ENCODE results near the gene DNTTIP2.

DNA sequence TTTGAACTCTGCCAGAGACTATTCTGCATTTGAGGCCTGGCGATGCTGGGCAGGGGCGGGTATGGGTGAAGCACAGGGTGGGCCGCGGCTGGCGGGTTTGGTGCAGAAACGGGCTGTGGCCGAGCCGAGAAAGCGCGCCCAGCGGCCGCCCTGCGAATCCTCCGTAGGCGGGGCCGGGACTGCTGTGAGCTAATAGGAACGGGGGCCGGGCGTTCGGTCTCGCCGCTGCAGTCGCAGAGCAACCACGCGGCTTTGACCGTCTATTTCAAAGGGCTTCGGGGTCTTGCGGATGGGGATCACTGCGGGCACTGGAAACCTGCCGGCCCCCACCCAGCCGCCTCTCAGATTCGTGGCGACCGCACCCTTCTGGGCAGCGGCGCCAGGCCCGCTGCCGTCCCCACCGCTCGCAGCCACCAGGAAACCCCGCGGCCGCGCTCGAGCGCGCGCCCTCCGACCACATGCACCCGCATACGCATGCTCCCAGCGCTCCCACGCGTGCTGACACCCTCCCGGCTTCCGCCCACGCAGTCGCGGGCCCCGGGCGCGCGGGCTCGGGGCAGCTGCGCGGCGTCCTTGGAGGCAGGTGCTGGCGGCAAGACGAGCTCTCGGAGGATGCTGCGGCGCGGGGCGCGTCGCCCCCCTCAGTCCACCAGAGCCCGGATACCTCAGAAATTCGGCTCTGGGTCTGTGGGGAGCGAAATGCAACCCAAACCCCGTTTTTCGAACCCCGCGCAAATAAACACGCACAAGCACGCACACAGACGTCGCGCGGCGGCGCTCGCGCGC, 32.6 kb downstream of the DNTTIP2 start:
- TF ChIP-seq, protein P1, sequence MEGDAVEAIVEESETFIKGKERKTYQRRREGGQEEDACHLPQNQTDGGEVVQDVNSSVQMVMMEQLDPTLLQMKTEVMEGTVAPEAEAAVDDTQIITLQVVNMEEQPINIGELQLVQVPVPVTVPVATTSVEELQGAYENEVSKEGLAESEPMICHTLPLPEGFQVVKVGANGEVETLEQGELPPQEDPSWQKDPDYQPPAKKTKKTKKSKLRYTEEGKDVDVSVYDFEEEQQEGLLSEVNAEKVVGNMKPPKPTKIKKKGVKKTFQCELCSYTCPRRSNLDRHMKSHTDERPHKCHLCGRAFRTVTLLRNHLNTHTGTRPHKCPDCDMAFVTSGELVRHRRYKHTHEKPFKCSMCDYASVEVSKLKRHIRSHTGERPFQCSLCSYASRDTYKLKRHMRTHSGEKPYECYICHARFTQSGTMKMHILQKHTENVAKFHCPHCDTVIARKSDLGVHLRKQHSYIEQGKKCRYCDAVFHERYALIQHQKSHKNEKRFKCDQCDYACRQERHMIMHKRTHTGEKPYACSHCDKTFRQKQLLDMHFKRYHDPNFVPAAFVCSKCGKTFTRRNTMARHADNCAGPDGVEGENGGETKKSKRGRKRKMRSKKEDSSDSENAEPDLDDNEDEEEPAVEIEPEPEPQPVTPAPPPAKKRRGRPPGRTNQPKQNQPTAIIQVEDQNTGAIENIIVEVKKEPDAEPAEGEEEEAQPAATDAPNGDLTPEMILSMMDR (IDR thresholded peaks at IDR 0.05), result peak in 3 of 4 experiments; percentile 10 to 55 (median 52)
- TF ChIP-seq POLR2A (IDR thresholded peaks at IDR 0.05), result peak; percentile 39
- no peak for TF ChIP-seq POLR2AphosphoS5 (IDR thresholded peaks at IDR 0.05)
